IMR-90 (cell line): Measurements from ENCODE around the gene KRTAP5-3.

Source experiments
- CEBPB ChIP-seq: IDR thresholded peaks from 2 replicates; pipeline ENCODE4 v1.6.1; 2012; ENCODE audit warnings: low read depth, low read length, improper control_type of control experiment
- CHD1 ChIP-seq: IDR thresholded peaks from 2 replicates; pipeline ENCODE4 v1.6.1; 2012; ENCODE audit warnings: low read depth, low read length, improper control_type of control experiment
- CTCF ChIP-seq: conservative IDR thresholded peaks from 2 replicates; pipeline ENCODE4 v1.5.1; 2012; ENCODE audit warnings: mild to moderate bottlenecking, low read depth, low read length, improper control_type of control experiment
- FOS ChIP-seq: fragments of 150-350 bp; IDR thresholded peaks from 2 replicates; pipeline ENCODE4 v1.6.1; 2016; ENCODE audit warnings: low read depth, low read length
- MAFK ChIP-seq: IDR thresholded peaks from 2 replicates; pipeline ENCODE4 v1.6.1; 2012; ENCODE audit warnings: low read depth, low read length, improper control_type of control experiment
- MAZ ChIP-seq: IDR thresholded peaks from 2 replicates; pipeline ENCODE4 v1.6.1; 2012; ENCODE audit warnings: low read depth, mild to moderate bottlenecking, low read length, improper control_type of control experiment, moderate library complexity, borderline replicate concordance
- MXI1 ChIP-seq: IDR thresholded peaks from 2 replicates; pipeline ENCODE4 v1.6.1; 2012; ENCODE audit warnings: low read depth, mild to moderate bottlenecking, low read length, moderate library complexity, borderline replicate concordance
- POLR2A ChIP-seq: IDR thresholded peaks from 2 replicates; pipeline ENCODE4 v1.6.1; 2012; ENCODE audit warnings: mild to moderate bottlenecking, low read depth, low read length
- RAD21 ChIP-seq: IDR thresholded peaks from 2 replicates; pipeline ENCODE4 v1.6.1; 2012; ENCODE audit warnings: low read length, improper control_type of control experiment
- RCOR1 ChIP-seq: IDR thresholded peaks from 2 replicates; pipeline ENCODE4 v1.6.1; 2012; ENCODE audit warnings: mild to moderate bottlenecking, low read length, improper control_type of control experiment; ENCODE audit not compliant: insufficient replicate concordance

- TF ChIP-seq CTCF (no peak), POLR2A (no peak), CEBPB (no peak), RCOR1 (no peak), MAFK (no peak), FOS (no peak), CHD1 (no peak), RAD21 (no peak), MXI1 (no peak), MAZ (no peak)
Measured at GRCh38 chr11:1650918-1651262, 42.6 kb upstream of the KRTAP5-3 start.
